Osteoblast (primary cell): ENCODE results near the gene GLYATL1. TPM values are rescaled to one million over a fixed set of nuclear protein-coding genes. Genes with fewer than 3 reads are reported as not detected.

Experiments used
- DNase-seq: peaks from one replicate; pipeline ENCODE4 v3.0.0; 2011; ENCODE audit warnings: low spot score, mixed read lengths; ENCODE audit not compliant: insufficient read length; ENCODE audit errors: missing footprints
- H2AFZ ChIP-seq: 2 replicates; pipeline ENCODE4 v1.6.0; 2011; ENCODE audit warnings: mild to moderate bottlenecking, low read length
- H3K27ac ChIP-seq: 2 replicates; pipeline ENCODE4 v1.5.1; 2011; ENCODE audit warnings: mild to moderate bottlenecking, low read depth, low read length, moderate library complexity
- H3K27me3 ChIP-seq: 2 replicates; pipeline ENCODE4 v1.6.0; 2012; ENCODE audit warnings: mild to moderate bottlenecking, control low read depth, inconsistent platforms, low read length, moderate library complexity; ENCODE audit not compliant: insufficient read depth
- H3K36me3 ChIP-seq: 2 replicates; pipeline ENCODE4 v1.5.1; 2011; ENCODE audit warnings: mild to moderate bottlenecking, low read length, control low read depth, moderate library complexity; ENCODE audit not compliant: insufficient read depth
- H3K4me1 ChIP-seq: 2 replicates; pipeline ENCODE4 v1.5.1; 2011; ENCODE audit warnings: mild to moderate bottlenecking, low read length, control low read depth, moderate library complexity; ENCODE audit not compliant: insufficient read depth
- H3K4me2 ChIP-seq: 2 replicates; pipeline ENCODE4 v1.6.0; 2011; ENCODE audit warnings: mild to moderate bottlenecking, low read length; ENCODE audit not compliant: insufficient read depth
- H3K4me3 ChIP-seq: fragments of 200-600 bp; sonication (generic); 3 replicates; pipeline ENCODE4 v1.5.1; 2012; ENCODE audit warnings: mild to moderate bottlenecking, low read length, inconsistent platforms; ENCODE audit not compliant: insufficient read depth
- H3K79me2 ChIP-seq: 2 replicates; pipeline ENCODE4 v1.6.0; 2012; ENCODE audit warnings: mild to moderate bottlenecking, low read length, control low read depth, inconsistent platforms; ENCODE audit not compliant: insufficient read depth
- H3K9me3 ChIP-seq: 2 replicates; pipeline ENCODE4 v1.5.1; 2011; ENCODE audit warnings: low read depth, low read length, control low read depth
- H4K20me1 ChIP-seq: 2 replicates; pipeline ENCODE4 v1.6.0; 2012; ENCODE audit warnings: mild to moderate bottlenecking, low read length, control low read depth; ENCODE audit not compliant: insufficient read depth
- total RNA-seq: library from RNA; depleted of rRNA; stranded (reverse); fragments of >200 nt; gene quantifications from 2 replicates; pipeline ENCODE4 v1.2.3, GENCODE V29; 2012
- TF ChIP-seq, protein P1 (sequence below): IDR thresholded peaks from 2 replicates; pipeline ENCODE4 v1.5.1; 2011; ENCODE audit warnings: mild to moderate bottlenecking, low read depth, low read length, moderate library complexity; ENCODE audit errors: extremely low read depth

Gene GLYATL1
- total RNA-seq, 1 donor: not detected

DNA sequence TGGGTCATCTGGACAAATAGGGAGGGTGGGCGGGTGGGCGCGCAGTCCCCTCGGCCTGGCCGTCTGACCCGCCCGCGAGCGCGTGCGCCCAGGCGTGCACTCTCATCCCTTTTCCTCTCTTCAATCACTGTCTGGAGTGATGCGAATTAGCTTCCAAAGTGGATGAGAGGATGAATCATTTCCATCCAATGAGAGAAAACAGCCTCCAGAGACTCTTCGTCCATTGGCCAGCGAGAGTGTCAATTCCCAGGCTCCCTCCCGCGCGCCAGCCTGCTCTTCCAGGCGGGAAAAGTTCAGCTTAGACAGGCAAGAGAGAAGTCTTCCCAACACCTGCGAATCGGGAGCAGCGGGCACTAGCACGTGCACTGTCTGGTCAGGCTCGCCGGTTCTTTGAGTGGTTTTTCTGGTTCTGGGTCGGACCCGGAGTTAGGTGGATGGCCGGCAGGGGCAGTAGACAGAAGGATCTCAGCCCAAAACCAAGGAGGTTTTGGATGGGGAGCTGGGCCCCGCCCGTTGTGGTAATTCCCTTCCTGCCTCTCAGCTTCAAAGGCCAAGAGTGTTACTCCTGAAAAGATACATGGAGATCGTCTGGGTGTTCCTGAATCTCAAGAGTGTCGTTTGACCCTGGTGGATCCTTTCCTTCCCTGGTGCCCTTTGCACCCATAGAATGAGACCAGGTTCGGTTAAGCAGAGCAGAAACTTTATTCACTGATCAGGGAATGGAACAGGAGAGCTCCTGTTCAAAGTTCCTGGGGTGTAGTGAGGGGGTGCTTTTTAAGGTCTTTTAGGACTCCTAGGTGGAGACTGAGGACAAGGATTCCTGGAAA is 33.4 kb upstream of the GLYATL1 start:
- peak overlapping the region; percentile 81 for H3K4me2 ChIP-seq

DNA sequence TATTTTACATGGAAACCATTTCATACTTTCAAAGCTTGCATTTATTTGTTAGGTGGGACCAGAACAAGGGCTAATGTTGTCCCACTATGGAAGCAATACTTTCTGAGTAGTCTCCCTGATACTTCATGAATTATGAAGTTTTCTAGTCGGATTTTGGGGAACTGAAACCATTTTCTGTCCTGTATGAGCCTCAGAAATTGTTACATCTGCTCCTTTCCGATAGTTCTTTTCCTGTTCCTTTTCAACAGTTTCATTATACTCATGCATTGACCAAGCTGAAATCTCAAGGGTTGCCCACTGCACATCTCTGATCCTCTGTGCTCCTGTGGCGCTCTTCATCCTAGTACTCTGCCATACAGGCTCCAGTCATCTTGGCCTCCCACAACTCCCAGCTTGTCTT is 31.5 kb upstream of the GLYATL1 start:
- Histone ChIP-seq H3K79me2 (no peaks in the 10 kb centered on the region), H3K4me2 (no peak overlapping the region), H3K36me3 (no peaks in the 10 kb centered on the region), H3K27me3 (no peaks in the 10 kb centered on the region), H3K27ac (no peak overlapping the region), H3K4me3 (no peak overlapping the region), H3K9me3 (no peaks in the 10 kb centered on the region), H2AFZ (no peak overlapping the region), H4K20me1 (no peaks in the 10 kb centered on the region), H3K4me1 (no peaks in the 10 kb centered on the region)
- TF ChIP-seq, protein P1, sequence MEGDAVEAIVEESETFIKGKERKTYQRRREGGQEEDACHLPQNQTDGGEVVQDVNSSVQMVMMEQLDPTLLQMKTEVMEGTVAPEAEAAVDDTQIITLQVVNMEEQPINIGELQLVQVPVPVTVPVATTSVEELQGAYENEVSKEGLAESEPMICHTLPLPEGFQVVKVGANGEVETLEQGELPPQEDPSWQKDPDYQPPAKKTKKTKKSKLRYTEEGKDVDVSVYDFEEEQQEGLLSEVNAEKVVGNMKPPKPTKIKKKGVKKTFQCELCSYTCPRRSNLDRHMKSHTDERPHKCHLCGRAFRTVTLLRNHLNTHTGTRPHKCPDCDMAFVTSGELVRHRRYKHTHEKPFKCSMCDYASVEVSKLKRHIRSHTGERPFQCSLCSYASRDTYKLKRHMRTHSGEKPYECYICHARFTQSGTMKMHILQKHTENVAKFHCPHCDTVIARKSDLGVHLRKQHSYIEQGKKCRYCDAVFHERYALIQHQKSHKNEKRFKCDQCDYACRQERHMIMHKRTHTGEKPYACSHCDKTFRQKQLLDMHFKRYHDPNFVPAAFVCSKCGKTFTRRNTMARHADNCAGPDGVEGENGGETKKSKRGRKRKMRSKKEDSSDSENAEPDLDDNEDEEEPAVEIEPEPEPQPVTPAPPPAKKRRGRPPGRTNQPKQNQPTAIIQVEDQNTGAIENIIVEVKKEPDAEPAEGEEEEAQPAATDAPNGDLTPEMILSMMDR: no peak
- no peak for DNase-seq

More for the DNA sequence above, 33.4 kb upstream of the GLYATL1 start:
- H3K9me3 ChIP-seq: no peaks in the 10 kb centered on the region
- H3K27me3 ChIP-seq: no peaks in the 10 kb centered on the region
- H2AFZ ChIP-seq: peak overlapping the region; percentile 99
- H3K4me3 ChIP-seq: peak overlapping the region; percentile 81
- no peaks in the 10 kb centered on the region for H4K20me1 ChIP-seq
- H3K27ac ChIP-seq: peak overlapping the region; percentile 3
- no peaks in the 10 kb centered on the region for H3K79me2 ChIP-seq
- H3K36me3 ChIP-seq: no peaks in the 10 kb centered on the region
- DNase-seq: peak; percentile 84
- H3K4me1 ChIP-seq: no peaks in the 10 kb centered on the region
- TF ChIP-seq, protein P1: peak; percentile 58

DNA sequence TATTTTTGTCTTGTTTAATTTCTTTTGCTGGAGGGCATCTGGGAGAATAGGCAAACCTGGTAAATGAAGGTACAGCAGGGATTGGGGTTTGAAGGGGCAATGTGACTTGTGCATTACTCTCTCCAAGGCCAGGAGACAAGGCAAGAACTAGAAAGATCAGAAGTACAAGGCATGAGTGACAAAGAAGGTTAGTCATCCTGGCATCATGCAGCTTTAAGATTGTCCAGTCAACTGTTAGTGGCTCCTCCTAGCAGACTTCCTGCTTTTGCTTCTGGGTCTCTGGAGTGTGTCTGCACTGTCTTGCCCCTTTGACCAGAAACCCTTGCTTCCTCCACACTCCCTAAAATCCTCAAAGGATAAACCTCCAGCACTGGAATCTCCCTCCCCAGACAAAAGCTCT is 27.2 kb upstream of the GLYATL1 start:
- H3K27me3 ChIP-seq: no peaks in the 10 kb centered on the region
- H3K36me3 ChIP-seq: no peaks in the 10 kb centered on the region
- no peak for DNase-seq
- H3K27ac ChIP-seq: no peak overlapping the region
- no peak overlapping the region for H3K4me3 ChIP-seq
- TF ChIP-seq, protein P1: no peak
- peaks cover 2% of the 10 kb centered on the region for H3K9me3 ChIP-seq
- no peaks in the 10 kb centered on the region for H3K79me2 ChIP-seq
- peaks cover 3% of the 10 kb centered on the region for H3K4me1 ChIP-seq
- H2AFZ ChIP-seq: no peak overlapping the region
- H4K20me1 ChIP-seq: no peaks in the 10 kb centered on the region
- no peak overlapping the region for H3K4me2 ChIP-seq

DNA sequence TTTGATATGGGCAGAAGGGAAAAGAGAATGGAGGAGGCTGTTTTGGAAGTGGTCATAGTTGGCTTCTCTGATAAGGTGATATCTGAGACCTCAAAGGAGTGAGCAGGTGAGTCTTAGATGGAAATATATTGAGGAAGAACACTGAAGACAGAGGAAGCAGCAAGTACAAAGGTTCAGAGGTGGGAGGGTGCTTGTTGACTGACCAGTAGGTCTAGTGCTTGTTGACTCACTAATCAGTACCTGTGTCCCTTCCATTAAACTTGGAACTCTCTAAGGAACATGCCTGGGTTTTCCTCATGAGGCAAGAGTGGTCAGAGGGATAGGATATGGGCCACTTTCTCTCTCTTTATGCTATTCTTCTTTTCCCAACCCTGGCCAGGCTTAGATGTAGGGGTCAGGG is 25.6 kb upstream of the GLYATL1 start:
- Histone ChIP-seq H3K4me1 (peaks cover 3% of the 10 kb centered on the region), H3K27ac (no peak overlapping the region), H3K4me3 (no peak overlapping the region), H4K20me1 (no peaks in the 10 kb centered on the region), H3K27me3 (no peaks in the 10 kb centered on the region), H3K9me3 (peaks cover 5% of the 10 kb centered on the region), H3K36me3 (no peaks in the 10 kb centered on the region), H3K79me2 (no peaks in the 10 kb centered on the region), H3K4me2 (no peak overlapping the region), H2AFZ (no peak overlapping the region)
- DNase-seq: no peak
- TF ChIP-seq, protein P1: no peak
